Stimulated activated CD8-positive, alpha-beta memory T cell treated with anti-CD3 and anti-CD28 coated beads, Interleukin-7, amount 100 ng/mL, for 4 hours (primary cell): Measurements from ENCODE around the gene PGAM5.
A peak's percentile ranks its signal among the peaks of the same experiment; 100 is the strongest.
"Not testable (repeated sequence)": the region's sequence is repeated elsewhere in the genome, so short reads cannot be mapped to it uniquely, and the experiment has no call there.

Source experiments
- DNase-seq, 2 donors: peaks; one replicate each; pipeline ENCODE4 v3.0.0-alpha.2; 2020; ENCODE audit warnings: low read depth in 2 of 2

PGAM5 gene

DNA sequence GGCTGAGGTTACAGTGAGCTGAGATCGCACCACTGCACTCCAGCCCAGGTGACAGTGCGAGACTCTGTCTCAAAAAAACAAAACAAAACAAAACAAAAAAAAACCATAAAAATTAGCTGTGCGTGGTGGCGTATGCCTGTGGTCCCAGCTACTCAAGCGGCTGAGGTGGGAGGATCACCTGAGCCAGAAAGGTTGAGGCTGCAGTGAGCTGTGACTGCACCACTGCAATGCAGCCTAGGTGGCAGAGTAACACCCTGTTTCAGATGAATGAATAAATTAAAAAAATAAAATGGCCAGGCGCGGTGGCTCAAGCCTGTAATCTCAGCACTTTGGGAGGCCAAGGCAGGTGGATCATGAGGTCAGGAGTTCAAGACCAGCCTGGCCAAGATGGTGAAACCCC is 43.0 kb downstream of the PGAM5 start:
- not testable (repeated sequence) for DNase-seq

- no peak for DNase-seq
Observed at GRCh38 chr12:132754160-132754932, 43.7 kb downstream of the PGAM5 start.

- not testable (repeated sequence) for DNase-seq
Observed at GRCh38 chr12:132758825-132759224, 48.2 kb downstream of the PGAM5 start.

GRCh38 chr12:132759359-132759758 is 48.7 kb downstream of the PGAM5 start:
- no peak for DNase-seq

DNA sequence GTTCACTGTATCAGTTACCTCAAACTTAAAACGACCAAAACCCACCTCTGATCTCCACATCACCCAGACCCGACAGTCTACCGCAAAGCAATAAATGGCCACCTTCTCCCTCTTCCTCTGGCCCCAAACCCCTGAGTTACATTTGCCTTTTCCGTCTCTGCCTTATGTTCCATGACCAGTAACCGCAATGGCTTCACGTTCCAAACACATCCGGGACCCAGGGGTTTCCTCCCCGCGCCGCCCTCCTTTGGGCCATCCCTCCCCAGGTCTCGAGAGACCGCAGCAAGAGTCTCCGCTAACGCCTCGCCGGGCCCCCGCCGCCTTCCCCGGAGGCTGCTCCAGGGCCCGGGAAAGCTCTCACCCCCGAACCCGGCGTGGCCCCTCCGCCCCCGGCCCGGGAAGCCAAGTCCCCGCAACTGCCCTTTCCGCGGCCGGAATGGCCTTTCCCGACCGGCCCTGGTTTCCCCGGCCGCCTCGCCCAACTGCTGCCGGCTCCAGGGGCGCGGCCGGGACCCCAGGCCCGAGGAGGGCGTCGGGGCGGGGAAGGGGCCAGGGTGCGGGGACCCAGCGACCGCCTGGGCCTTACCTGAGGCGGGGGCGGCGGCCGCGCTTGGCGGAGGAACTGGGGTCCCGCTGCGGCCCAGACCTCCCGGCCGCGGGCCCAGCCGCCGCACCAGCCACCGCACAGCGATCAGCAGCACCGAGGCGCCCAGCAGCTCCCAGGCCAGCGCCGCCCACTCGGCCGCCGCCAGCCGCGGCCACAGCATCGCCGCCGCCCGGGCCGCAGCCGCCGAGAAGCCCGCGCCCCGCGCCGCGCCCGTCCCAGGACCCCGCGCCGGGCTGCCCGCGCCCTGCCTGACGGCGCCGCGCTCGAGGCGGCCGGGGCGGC is 50.6 kb downstream of the PGAM5 start, which contains the start of gene ANKLE2:
ANKLE2 (minus strand) TSS at position 801 of the 889 bp plus-strand sequence; CDS start at position 767, 34 bp downstream.
- DNase-seq = peak; percentile 56 to 62

- peak; percentile 56 to 85 for DNase-seq
Observed at GRCh38 chr12:132761921-132762583, 51.4 kb downstream of the PGAM5 start.

DNA sequence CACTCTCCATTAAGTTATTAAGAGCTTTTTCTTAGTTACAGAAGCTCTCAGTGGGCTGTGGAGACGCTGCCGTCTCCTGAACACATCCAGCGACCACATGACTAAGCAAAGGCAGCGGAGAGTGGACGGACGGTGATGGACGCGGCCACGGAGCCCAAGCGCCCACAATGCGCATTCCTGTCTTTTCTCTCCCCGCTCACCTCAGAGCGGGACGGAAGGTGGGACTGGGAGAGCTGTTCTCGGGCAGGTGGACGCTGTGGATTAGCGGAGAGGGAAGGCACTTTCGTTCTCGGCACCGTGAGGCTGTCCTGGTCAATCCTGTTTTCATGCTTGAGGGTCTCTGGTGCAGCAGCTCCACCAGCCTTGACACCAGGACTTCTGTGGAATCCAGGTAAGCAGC is 53.6 kb downstream of the PGAM5 start:
- DNase-seq = no peak

DNA sequence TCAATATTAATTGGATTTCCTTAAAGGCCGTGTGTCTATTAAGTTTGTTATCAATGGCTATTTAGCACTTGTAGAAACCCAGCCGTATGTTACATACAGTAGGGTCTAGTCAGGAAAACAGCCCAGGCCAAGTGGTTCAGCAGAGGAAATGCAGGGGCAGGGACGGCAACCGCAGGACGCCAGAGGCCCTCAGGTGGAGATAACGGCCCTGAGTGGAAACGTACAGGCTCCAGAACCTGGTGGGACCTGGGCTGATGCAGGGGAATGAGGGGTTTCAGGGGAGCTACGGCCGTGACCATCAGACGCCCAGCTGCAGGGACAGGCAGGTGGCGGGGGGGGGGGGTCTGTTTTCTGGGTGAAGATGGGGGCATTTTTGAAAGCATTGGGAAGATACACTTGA is 54.7 kb downstream of the PGAM5 start:
- no peak for DNase-seq

GRCh38 chr12:132766380-132767085 is 55.9 kb downstream of the PGAM5 start:
- DNase-seq = no peak

- peak in 1 of 2 donors; percentile 21 for DNase-seq
Observed at GRCh38 chr12:132771126-132771838, 60.6 kb downstream of the PGAM5 start.
